COLO668 (cell line): ENCODE measurements around the gene PARP9.
"Not testable (repeated sequence)": the region's sequence is repeated elsewhere in the genome, so short reads cannot be mapped to it uniquely, and the experiment has no call there.

ENCODE experiments used
- DNase-seq: peaks from one replicate; lab custom pipeline; 2025; ENCODE audit not compliant: unreplicated experiment; lab: John Stamatoyannopoulos, UW

The PARP9 gene

GRCh38 chr3:122523317-122523716 is 40.8 kb downstream of the PARP9 start:
- DNase-seq = no peak

DNA sequence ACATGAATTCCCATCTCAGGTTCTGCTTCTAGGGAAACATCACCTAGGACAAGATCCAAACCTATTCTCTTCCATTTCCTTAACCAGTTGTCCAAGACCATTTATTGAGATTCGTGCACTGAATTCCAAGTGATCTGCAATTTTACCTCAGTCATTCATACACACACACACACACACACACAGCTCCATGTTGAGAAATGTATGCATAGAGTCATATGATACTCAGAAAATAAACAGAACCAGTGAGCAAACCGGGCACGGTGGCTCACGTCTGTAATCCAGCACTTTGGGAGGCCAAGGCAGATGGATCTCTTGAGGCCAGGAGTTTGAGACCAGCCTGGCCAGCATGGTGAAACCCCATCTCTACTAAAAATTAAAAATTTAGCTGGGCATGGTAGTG is 43.2 kb downstream of the PARP9 start:
- peak; percentile 0 for DNase-seq

DNA sequence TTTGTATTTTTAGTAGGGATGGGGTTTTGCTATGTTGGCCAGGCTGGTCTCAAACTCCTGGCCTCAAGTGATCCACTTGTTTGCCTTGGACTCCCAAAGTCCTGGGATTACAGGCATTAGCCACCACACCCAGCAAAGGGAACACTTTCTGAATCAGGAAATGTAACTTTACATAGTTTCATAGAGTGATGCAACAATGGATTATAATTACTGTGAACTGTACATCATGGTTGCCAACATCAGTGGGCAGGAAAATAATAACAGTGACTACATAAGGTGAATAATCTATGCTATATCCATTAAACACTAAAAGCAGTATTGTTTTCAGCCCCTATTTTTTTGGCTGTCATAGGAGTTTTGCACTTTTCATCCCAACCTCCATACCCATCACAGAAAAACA is 44.4 kb downstream of the PARP9 start:
- DNase-seq = no peak

DNA sequence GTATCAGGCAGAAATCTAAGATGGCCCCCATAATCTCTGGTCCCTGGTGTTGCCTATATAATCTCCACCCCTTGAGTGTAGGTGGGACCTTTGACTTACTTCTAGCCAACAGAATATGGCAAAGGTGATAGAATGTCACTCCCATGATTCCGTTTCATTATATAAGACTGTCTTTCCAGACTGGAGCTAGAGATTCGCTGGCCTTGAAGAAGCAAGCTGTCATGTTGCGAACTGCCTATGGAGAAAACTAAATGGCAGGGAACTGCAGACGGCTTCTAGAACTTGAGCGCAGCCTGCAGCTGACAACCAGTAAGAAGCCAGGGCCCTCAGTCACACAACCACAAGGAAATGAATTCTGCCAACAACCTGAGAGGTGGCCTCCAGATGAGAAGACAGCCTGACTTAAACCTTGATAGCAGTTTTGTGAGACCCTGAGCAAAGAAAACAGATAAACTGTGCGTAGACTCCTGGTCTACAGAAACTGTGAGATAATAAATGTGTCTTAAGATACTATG is 47.2 kb downstream of the PARP9 start:
- no peak for DNase-seq

DNA sequence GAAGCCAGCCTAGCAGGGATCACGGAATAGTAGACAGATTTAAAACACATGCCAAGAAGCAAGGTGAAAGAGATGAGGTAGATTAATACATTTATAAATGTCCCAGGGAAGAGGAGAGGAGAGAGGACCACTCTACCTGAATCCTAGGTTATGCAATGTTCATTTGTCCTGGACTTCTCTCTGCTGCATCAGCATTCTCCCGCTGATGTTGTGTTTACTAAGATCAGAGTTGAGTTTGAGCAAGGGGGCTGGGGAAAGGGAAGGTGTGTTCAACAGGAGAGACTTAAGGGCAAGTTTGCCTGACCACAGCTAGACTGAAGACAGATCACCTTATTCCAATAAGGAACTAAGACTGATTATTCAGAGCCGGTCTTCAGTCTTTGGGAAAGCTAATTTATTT is 48.2 kb downstream of the PARP9 start:
- no peak for DNase-seq

GRCh38 chr3:122515020-122515468 is 49.1 kb downstream of the PARP9 start:
- no peak for DNase-seq

DNA sequence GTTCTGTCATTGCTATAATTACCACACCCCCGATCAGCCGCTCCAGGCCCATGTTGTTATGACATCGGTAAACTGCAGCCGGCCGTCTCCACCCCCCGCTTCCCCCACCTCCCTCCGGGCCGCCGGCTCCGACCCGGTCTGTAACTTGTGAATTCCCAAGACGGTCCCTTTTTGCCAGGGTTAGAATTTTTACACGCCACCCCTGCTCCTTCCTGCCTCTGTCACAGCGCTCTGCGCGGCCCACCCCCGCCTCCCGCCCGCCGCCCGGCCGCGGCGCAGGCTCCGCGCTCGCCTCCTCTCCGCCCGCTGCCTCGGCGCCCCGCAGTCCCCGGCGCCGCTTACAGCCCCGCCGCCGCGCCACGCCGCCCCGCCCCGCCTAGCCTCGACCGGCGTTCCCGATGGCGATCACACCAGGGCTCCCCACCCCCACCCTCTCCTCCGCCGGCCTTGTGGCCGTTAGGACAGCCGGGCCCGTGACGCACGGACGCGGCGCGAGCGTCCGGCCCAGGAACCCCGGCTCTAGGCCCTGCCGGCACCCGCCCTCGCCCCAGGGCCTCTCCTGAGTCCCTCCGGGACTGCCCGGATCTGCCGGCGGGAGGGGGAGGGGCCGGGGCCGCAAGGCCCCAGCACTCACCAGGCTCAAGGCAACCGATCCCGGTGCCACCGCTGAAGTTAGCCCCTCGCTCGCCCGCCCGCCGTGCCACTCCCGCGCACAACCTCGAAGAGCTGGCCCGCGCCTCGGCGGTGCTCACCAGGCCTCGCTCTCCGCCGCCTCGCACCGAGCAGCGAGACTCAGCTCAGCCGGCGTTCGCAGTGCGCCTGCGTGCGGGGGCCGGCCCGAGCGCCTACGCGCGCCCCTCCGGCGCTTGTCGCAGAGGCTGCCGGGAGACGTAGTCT is 49.7 kb downstream of the PARP9 start, which contains the start of gene KPNA1:
Gene KPNA1, minus strand, starts transcription at position 817 of the 897 bp plus-strand sequence. CDS start 18,374 bp downstream, outside the sequence.
- DNase-seq = peak; percentile 88

- no peak for DNase-seq
Measured at GRCh38 chr3:122513386-122514122, 50.5 kb downstream of the PARP9 start.

DNA sequence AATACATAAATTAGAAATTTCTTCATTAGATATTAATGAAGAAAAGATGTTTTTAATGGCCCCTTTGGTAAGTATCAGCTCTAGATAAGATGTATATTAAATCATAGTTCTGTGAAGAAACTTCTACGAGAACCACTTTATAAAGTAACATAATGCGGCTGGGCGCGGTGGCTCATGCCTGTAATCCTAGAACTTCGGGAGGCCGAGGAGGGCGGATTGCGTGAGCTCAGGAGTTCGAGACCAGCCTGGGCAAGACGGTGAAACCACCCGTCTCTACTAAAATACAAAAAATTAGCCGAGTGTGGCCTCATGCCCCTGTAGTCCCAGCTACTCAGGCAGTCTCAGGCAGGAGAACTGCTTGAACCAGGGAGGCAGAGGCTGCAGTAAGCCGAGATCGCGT is 51.8 kb downstream of the PARP9 start:
- no peak for DNase-seq

GRCh38 chr3:122510878-122511535 is 53.1 kb downstream of the PARP9 start:
- no peak for DNase-seq

DNA sequence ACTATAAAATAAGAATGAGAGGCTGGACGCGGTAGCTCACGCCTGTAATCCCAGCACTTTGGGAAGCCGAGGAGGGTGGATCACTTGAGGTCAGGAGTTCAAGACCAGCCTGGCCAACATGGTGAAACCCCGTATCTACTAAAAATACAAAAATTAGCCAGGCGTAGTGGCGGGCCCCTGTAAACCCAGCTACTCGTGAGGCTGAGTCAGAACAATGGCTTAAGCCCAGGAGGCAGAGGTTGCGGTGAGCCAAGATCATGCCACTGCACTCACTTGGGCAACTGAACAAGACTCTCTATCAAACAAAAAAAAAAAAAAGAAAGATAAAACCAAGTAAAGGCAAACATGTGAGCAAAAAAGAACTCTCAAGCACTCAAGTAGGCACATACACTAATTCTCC is 55.2 kb downstream of the PARP9 start:
- DNase-seq = not testable (repeated sequence)

DNA sequence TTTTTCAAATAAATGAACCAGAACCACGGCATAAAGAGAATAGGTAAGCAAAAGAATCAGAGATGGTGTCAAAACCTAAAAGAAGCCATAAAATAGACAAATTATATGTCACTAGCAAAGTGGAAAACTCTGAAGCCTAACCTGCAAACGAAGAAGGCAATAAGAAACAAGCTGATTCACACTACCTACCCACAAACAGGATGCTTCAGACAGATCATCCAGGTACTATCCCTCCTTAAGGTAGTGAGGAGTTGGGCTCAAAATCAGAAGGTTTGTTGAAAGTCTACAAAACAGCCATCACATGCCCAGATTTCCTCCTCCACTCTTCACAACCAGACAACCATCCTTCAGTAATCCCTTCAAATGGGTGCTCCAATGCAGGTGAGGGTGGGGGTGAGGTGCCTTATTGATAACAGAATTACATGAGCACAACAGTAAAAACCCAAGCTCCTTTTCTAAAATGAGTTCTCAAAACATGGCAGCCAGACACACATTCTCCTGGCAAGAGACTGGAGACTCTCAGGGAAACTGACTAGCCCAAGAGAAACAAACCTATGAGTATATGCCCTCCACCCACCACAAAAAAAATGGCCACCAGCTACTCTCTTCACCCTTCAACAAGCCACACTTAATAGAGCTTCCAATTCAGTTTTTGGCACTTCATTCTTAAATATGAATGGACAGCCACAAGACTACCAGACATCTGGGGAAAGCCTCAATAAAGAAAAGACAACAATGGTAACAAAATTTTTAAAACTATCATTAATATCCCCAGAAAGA is 55.8 kb downstream of the PARP9 start:
- no peak for DNase-seq

DNA sequence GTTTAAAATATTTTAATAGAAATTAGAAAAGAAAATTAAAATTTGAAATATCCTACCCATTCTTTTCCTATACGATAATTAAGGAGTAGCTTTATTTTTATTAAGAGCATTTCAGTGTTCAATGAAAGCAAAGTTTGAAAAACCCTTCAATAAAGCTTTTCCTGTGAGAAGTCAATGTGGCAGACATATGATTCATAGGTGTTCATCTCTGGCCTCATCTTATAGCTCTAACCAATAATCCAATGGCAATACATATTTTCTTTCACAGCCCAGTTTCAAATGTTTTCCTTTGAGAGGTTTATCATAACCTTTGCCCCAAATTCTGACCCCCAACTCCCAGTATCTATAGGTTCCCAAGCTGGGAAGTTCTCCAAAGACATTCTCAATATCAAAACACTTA is 57.6 kb downstream of the PARP9 start:
- no peak for DNase-seq

GRCh38 chr3:122505676-122506075 is 58.4 kb downstream of the PARP9 start:
- no peak for DNase-seq

DNA sequence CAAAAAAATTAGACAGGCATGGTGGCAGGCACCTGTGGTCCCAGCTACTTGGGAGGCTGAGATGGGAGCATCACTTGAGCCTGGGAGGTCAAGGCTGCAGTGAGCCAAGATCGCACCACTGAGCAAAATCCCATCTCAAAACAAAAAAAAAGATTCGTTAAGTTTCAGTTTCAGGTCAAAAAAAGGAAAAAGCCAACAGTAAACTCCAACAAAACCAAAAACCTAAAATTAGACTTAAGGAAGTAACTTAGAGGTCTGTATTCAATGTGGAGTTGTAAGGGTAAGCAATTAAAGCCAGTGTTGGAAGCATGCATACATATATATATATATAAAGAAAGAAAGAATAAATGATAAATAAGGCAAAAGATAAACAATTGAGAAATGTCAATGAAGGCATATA is 61.2 kb downstream of the PARP9 start:
- no peak for DNase-seq

- DNase-seq = no peak
Measured at GRCh38 chr3:122502139-122502538, 62.0 kb downstream of the PARP9 start.

GRCh38 chr3:122500964-122501363 is 63.1 kb downstream of the PARP9 start:
- DNase-seq = not testable (repeated sequence)

- no peak for DNase-seq
Measured at GRCh38 chr3:122498152-122498551, 65.9 kb downstream of the PARP9 start.

- DNase-seq = no peak
Measured at GRCh38 chr3:122497425-122497824, 66.7 kb downstream of the PARP9 start.

- DNase-seq = no peak
Measured at GRCh38 chr3:122496508-122496907, 67.6 kb downstream of the PARP9 start.
